Measurements from ENCODE around the gene USF2.

USF2 gene

GRCh38 chr19:35299523-35300338, 31.0 kb downstream of the USF2 start:
- H2AFZ ChIP-seq (ENCODE audit: low read depth, low read length) = no peak overlapping the region

DNA sequence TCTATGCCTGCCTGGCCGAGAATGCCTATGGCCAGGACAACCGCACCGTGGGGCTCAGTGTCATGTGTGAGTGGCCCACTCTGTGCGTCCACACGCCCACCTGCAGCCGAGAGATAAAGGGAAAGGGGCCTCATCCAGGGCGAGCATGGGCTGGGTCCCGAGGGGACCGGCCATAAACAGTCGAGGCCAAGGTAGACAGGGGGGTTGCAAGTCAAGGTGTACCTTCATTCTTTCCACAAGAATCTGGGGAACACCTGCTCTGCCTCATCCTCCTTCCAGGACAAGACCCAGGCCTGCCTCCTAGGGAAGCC, 31.5 kb downstream of the USF2 start:
- no peak overlapping the region for H2AFZ ChIP-seq (ENCODE audit: low read depth, low read length)
- no peak overlapping the region for H3K4me2 ChIP-seq (ENCODE audit: low read length)
- no peaks in the 10 kb centered on the region for H3K36me3 ChIP-seq (replicated peaks; ENCODE audit: low read depth, low read length)
- no peaks in the 10 kb centered on the region for H3K9me3 ChIP-seq (ENCODE audit: insufficient read depth, low read length)
- H3K27ac ChIP-seq (ENCODE audit: low read length) = no peak overlapping the region
- no peak overlapping the region for H3K4me3 ChIP-seq (ENCODE audit: low read length)
- no peaks in the 10 kb centered on the region for H3K4me1 ChIP-seq (ENCODE audit: low read length)
- TF ChIP-seq EZH2phosphoT487 (IDR thresholded peaks at IDR 0.05; ENCODE audit: low read depth) = no peak
- no peak for TF ChIP-seq CTCF (IDR thresholded peaks at IDR 0.05; ENCODE audit: low read depth, low read length)
- no peaks in the 10 kb centered on the region for H3K79me2 ChIP-seq (ENCODE audit: low read length)
- no peak overlapping the region for H3K9ac ChIP-seq (ENCODE audit: low read length)
- H3K27me3 ChIP-seq (ENCODE audit: low read depth, low read length) = 0 out of 2 replicates have a peak, but pooled peaks cover 2% of the 10 kb centered on the region
- no peaks in the 10 kb centered on the region for H4K20me1 ChIP-seq (ENCODE audit: insufficient read depth, low read length)

More at GRCh38 chr19:35299523-35300338, 31.0 kb downstream of the USF2 start:
- no peaks in the 10 kb centered on the region for H3K79me2 ChIP-seq (ENCODE audit: low read length)
- H3K4me1 ChIP-seq (ENCODE audit: low read length) = no peaks in the 10 kb centered on the region
- no peak overlapping the region for H3K9ac ChIP-seq (ENCODE audit: low read length)
- no peak overlapping the region for H3K4me3 ChIP-seq (ENCODE audit: low read length)
- TF ChIP-seq CTCF (IDR thresholded peaks at IDR 0.05; ENCODE audit: low read depth, low read length) (no peak), EZH2phosphoT487 (IDR thresholded peaks at IDR 0.05; ENCODE audit: low read depth) (no peak)
- 0 out of 2 replicates have a peak, but pooled peaks cover 3% of the 10 kb centered on the region for H3K27me3 ChIP-seq (ENCODE audit: low read depth, low read length)
- H3K4me2 ChIP-seq (ENCODE audit: low read length) = no peak overlapping the region
- H3K9me3 ChIP-seq (ENCODE audit: insufficient read depth, low read length) = no peaks in the 10 kb centered on the region
- H4K20me1 ChIP-seq (ENCODE audit: insufficient read depth, low read length) = no peaks in the 10 kb centered on the region
- H3K27ac ChIP-seq (ENCODE audit: low read length) = no peak overlapping the region
- H3K36me3 ChIP-seq (replicated peaks; ENCODE audit: low read depth, low read length) = no peaks in the 10 kb centered on the region

DNA sequence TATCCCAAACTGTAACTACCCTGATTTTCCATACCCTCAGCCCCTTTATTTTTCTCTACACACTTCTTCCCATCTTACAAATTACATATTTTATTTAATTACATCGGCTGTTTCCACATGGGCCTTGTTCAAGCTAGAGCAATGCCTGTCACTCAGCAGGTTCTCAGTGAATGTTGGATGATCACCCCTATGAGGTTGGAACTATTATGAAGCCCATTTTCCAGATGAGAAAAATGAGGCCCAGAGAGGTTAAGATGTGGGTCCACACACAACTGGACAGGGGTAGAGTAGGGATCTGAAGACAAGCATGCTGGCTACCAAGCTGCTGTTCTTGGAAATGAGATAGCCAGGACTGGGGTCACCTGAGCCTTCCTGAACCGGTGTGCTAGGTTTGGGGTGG, 33.2 kb downstream of the USF2 start:
- TF ChIP-seq EZH2phosphoT487 (IDR thresholded peaks at IDR 0.05; ENCODE audit: low read depth) (no peak), CTCF (IDR thresholded peaks at IDR 0.05; ENCODE audit: low read depth, low read length) (no peak)
- no peaks in the 10 kb centered on the region for H3K79me2 ChIP-seq (ENCODE audit: low read length)
- no peak overlapping the region for H3K27ac ChIP-seq (ENCODE audit: low read length)
- no peaks in the 10 kb centered on the region for H3K9me3 ChIP-seq (ENCODE audit: insufficient read depth, low read length)
- H3K4me2 ChIP-seq (ENCODE audit: low read length) = no peak overlapping the region
- H3K4me3 ChIP-seq (ENCODE audit: low read length) = no peak overlapping the region
- H3K9ac ChIP-seq (ENCODE audit: low read length) = no peak overlapping the region
- H2AFZ ChIP-seq (ENCODE audit: low read depth, low read length) = no peak overlapping the region
- H3K27me3 ChIP-seq (ENCODE audit: low read depth, low read length) = no peaks in the 10 kb centered on the region
- no peaks in the 10 kb centered on the region for H3K36me3 ChIP-seq (replicated peaks; ENCODE audit: low read depth, low read length)
- no peaks in the 10 kb centered on the region for H3K4me1 ChIP-seq (ENCODE audit: low read length)
- H4K20me1 ChIP-seq (ENCODE audit: insufficient read depth, low read length) = no peaks in the 10 kb centered on the region

GRCh38 chr19:35302446-35302845, 33.7 kb downstream of the USF2 start:
- Histone ChIP-seq H3K9me3 (ENCODE audit: insufficient read depth, low read length) (no peaks in the 10 kb centered on the region), H3K79me2 (ENCODE audit: low read length) (no peaks in the 10 kb centered on the region), H3K36me3 (replicated peaks; ENCODE audit: low read depth, low read length) (no peaks in the 10 kb centered on the region), H4K20me1 (ENCODE audit: insufficient read depth, low read length) (no peaks in the 10 kb centered on the region), H2AFZ (ENCODE audit: low read depth, low read length) (no peak overlapping the region), H3K27me3 (ENCODE audit: low read depth, low read length) (no peaks in the 10 kb centered on the region), H3K9ac (ENCODE audit: low read length) (no peak overlapping the region), H3K4me3 (ENCODE audit: low read length) (no peak overlapping the region), H3K4me1 (ENCODE audit: low read length) (no peaks in the 10 kb centered on the region), H3K27ac (ENCODE audit: low read length) (no peak overlapping the region), H3K4me2 (ENCODE audit: low read length) (no peak overlapping the region)
- TF ChIP-seq CTCF (IDR thresholded peaks at IDR 0.05; ENCODE audit: low read depth, low read length) (no peak), EZH2phosphoT487 (IDR thresholded peaks at IDR 0.05; ENCODE audit: low read depth) (no peak)
